Measurements from ENCODE around the gene ZNF609. TPM values are rescaled to one million over a fixed set of nuclear protein-coding genes. Genes with fewer than 3 reads are reported as not detected.

Gene ZNF609
- total RNA-seq, 1 donor from 2014 or later: 11.3 TPM

- DNase-seq (ENCODE audit: low read depth) (no peak), FAIRE-seq (no peak)
- Histone ChIP-seq H3K27me3 (ENCODE audit: control insufficient read depth, insufficient read depth, low read length) (no peaks in the 10 kb centered on the region), H3K36me3 (ENCODE audit: control insufficient read depth, insufficient read depth, low read length) (no peaks in the 10 kb centered on the region), H3K4me3 (ENCODE audit: low read depth, low read length) (no peak overlapping the region)
- no peak for TF ChIP-seq CTCF (IDR thresholded peaks at IDR 0.05; ENCODE audit: insufficient read depth, low read length, severe bottlenecking)
Observed at GRCh38 chr15:64717130-64717529, 256.8 kb downstream of the ZNF609 start.

- Histone ChIP-seq H3K27me3 (ENCODE audit: control insufficient read depth, insufficient read depth, low read length) (no peaks in the 10 kb centered on the region), H3K36me3 (ENCODE audit: control insufficient read depth, insufficient read depth, low read length) (no peaks in the 10 kb centered on the region), H3K4me3 (ENCODE audit: low read depth, low read length) (no peak overlapping the region)
- no peak for TF ChIP-seq CTCF (IDR thresholded peaks at IDR 0.05; ENCODE audit: insufficient read depth, low read length, severe bottlenecking)
- no peak for FAIRE-seq
- no peak for DNase-seq (ENCODE audit: low read depth)
Observed at GRCh38 chr15:64717735-64718495, 257.5 kb downstream of the ZNF609 start.

- no peak for FAIRE-seq
- no peaks in the 10 kb centered on the region for H3K27me3 ChIP-seq (ENCODE audit: control insufficient read depth, insufficient read depth, low read length)
- H3K36me3 ChIP-seq (ENCODE audit: control insufficient read depth, insufficient read depth, low read length): no peaks in the 10 kb centered on the region
- no peak for TF ChIP-seq CTCF (IDR thresholded peaks at IDR 0.05; ENCODE audit: insufficient read depth, low read length, severe bottlenecking)
- no peak for DNase-seq (ENCODE audit: low read depth)
- no peak overlapping the region for H3K4me3 ChIP-seq (ENCODE audit: low read depth, low read length)
Observed at GRCh38 chr15:64720188-64720587, 259.8 kb downstream of the ZNF609 start.

- no peak for TF ChIP-seq CTCF (IDR thresholded peaks at IDR 0.05; ENCODE audit: insufficient read depth, low read length, severe bottlenecking)
- FAIRE-seq (no peak), DNase-seq (ENCODE audit: low read depth) (no peak)
- Histone ChIP-seq H3K36me3 (ENCODE audit: control insufficient read depth, insufficient read depth, low read length) (no peaks in the 10 kb centered on the region), H3K27me3 (ENCODE audit: control insufficient read depth, insufficient read depth, low read length) (no peaks in the 10 kb centered on the region), H3K4me3 (ENCODE audit: low read depth, low read length) (no peak overlapping the region)
Observed at GRCh38 chr15:64730151-64730550, 269.8 kb downstream of the ZNF609 start.

GRCh38 chr15:64731012-64731804 lies 270.8 kb downstream of the ZNF609 start:
- FAIRE-seq (no peak), DNase-seq (ENCODE audit: low read depth) (peak; percentile 66)
- H3K4me3 ChIP-seq (ENCODE audit: low read depth, low read length): no peak overlapping the region
- TF ChIP-seq CTCF (IDR thresholded peaks at IDR 0.05; ENCODE audit: insufficient read depth, low read length, severe bottlenecking): peak; percentile 90
- no peaks in the 10 kb centered on the region for H3K27me3 ChIP-seq (ENCODE audit: control insufficient read depth, insufficient read depth, low read length)
- no peaks in the 10 kb centered on the region for H3K36me3 ChIP-seq (ENCODE audit: control insufficient read depth, insufficient read depth, low read length)
